Suprapubic skin (tissue), 4 donors: ENCODE results near the gene URI1.

Experiments
- CTCF ChIP-seq, 2 donors: fragments of 200-600 bp in 1 of 2; fragments of 450-650 bp in 1 of 2; sonication (generic) in 1 of 2; IDR thresholded peaks; one replicate each; pipeline ENCODE4 v1.5.1; 2016 to 2019; ENCODE audit warnings: antibody characterized with exemption in 2 of 2, mild to moderate bottlenecking in 1 of 2, moderate library complexity in 1 of 2
- EP300 ChIP-seq: sonication (generic); formaldehyde crosslinking; IDR thresholded peaks from one replicate; pipeline ENCODE4 v1.6.1; 2017; ENCODE audit warnings: antibody characterized with exemption
- POLR2A ChIP-seq, 2 donors: fragments of 450-650 bp; IDR thresholded peaks; one replicate each; pipeline ENCODE4 v1.6.1; 2017; ENCODE audit warnings: antibody characterized with exemption in 2 of 2, mild to moderate bottlenecking in 2 of 2, moderate library complexity in 2 of 2
- POLR2AphosphoS5 ChIP-seq, 3 donors: sonication (generic); formaldehyde crosslinking; IDR thresholded peaks; one replicate each; pipeline ENCODE4 v1.6.1; 2017; ENCODE audit warnings: antibody characterized with exemption in 3 of 3

- TF ChIP-seq CTCF (IDR thresholded peaks at IDR 0.05) = no peak
- no peak for TF ChIP-seq POLR2A (IDR thresholded peaks at IDR 0.05)
- no peak for TF ChIP-seq POLR2AphosphoS5 (IDR thresholded peaks at IDR 0.05)
- no peak for TF ChIP-seq EP300
These were observed 36.0 kb downstream of the URI1 start for GRCh38 chr19:29978080-29978479.
